Stimulated activated CD8-positive, alpha-beta memory T cell treated with anti-CD3 and anti-CD28 coated beads, Interleukin-15, amount 100 ng/mL, for 48 hours (primary cell): ENCODE measurements around the gene SLC5A3.

Experiments
- DNase-seq, 2 donors: peaks; one replicate each; pipeline ENCODE4 v3.0.0-alpha.2; 2020; ENCODE audit warnings: low read depth in 2 of 2

Gene SLC5A3

GRCh38 chr21:34100337-34100736, 27.0 kb downstream of the SLC5A3 start:
- DNase-seq = no peak

GRCh38 chr21:34100790-34101189, 27.4 kb downstream of the SLC5A3 start:
- DNase-seq = no peak

- DNase-seq = no peak
Observed at GRCh38 chr21:34105947-34106541, 32.7 kb downstream of the SLC5A3 start.

GRCh38 chr21:34107606-34108005, 34.2 kb downstream of the SLC5A3 start:
- no peak for DNase-seq

- no peak for DNase-seq
Observed at GRCh38 chr21:34109075-34109474, 35.7 kb downstream of the SLC5A3 start.

GRCh38 chr21:34110594-34111202, 37.3 kb downstream of the SLC5A3 start:
- DNase-seq = no peak

GRCh38 chr21:34112316-34113033, 39.1 kb downstream of the SLC5A3 start:
- DNase-seq = no peak

GRCh38 chr21:34113842-34114241, 40.5 kb downstream of the SLC5A3 start:
- DNase-seq = no peak

- DNase-seq = no peak
Observed at GRCh38 chr21:34115160-34115559, 41.8 kb downstream of the SLC5A3 start.

- DNase-seq = no peak
Observed at GRCh38 chr21:34116569-34116968, 43.2 kb downstream of the SLC5A3 start.

GRCh38 chr21:34120867-34121266, 47.5 kb downstream of the SLC5A3 start:
- no peak for DNase-seq

- DNase-seq = no peak
Observed at GRCh38 chr21:34122047-34122446, 48.7 kb downstream of the SLC5A3 start.
